ENCODE results near the gene SMIM23.

- TF ChIP-seq, protein P1, sequence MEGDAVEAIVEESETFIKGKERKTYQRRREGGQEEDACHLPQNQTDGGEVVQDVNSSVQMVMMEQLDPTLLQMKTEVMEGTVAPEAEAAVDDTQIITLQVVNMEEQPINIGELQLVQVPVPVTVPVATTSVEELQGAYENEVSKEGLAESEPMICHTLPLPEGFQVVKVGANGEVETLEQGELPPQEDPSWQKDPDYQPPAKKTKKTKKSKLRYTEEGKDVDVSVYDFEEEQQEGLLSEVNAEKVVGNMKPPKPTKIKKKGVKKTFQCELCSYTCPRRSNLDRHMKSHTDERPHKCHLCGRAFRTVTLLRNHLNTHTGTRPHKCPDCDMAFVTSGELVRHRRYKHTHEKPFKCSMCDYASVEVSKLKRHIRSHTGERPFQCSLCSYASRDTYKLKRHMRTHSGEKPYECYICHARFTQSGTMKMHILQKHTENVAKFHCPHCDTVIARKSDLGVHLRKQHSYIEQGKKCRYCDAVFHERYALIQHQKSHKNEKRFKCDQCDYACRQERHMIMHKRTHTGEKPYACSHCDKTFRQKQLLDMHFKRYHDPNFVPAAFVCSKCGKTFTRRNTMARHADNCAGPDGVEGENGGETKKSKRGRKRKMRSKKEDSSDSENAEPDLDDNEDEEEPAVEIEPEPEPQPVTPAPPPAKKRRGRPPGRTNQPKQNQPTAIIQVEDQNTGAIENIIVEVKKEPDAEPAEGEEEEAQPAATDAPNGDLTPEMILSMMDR (IDR thresholded peaks at IDR 0.05), result no peak
- TF ChIP-seq POLR2A (IDR thresholded peaks at IDR 0.05) (no peak), POLR2AphosphoS5 (IDR thresholded peaks at IDR 0.05) (no peak)
Observed at GRCh38 chr5:171801839-171802238, 16.2 kb downstream of the SMIM23 start.

Measured in breast epithelium (tissue), 3 donors.